ENCODE data around the gene FSCN2. TPM values are rescaled to one million over a fixed set of nuclear protein-coding genes. Genes with fewer than 3 reads are reported as not detected.
A peak's percentile ranks its signal among the peaks of the same experiment; 100 is the strongest.

The FSCN2 gene
- polyA plus RNA-seq, 1 of the 3 experiments (the other 2 are of a cell fraction) = 2.1 TPM

- WGBS (ENCODE audit: low lambda C conversion rate) = 59% methylated on average over 8 of the region's 8 CpGs
- TF ChIP-seq USF1 (IDR thresholded peaks at IDR 0.05; ENCODE audit: borderline replicate concordance, low read depth) (peak; percentile 92), MXI1 (IDR thresholded peaks at IDR 0.05; ENCODE audit: low read depth, low read length) (peak; percentile 85; the same call in 1 of the 2 replicates), GABPA (IDR thresholded peaks at IDR 0.05; ENCODE audit: low read depth) (no peak), FOXJ3 (CRISPR knock-in tag; IDR thresholded peaks at IDR 0.05) (0 out of 2 replicates have a peak, but pooled peaks have one; percentile 31)
- Histone ChIP-seq H3K9me3 (no peaks in the 10 kb centered on the region), H3K9ac (no peak overlapping the region), H2AFZ (ENCODE audit: low read depth) (no peak overlapping the region), H3K4me2 (no peak overlapping the region), H4K20me1 (ENCODE audit: insufficient read depth) (no peaks in the 10 kb centered on the region), H3K4me1 (ENCODE audit: control insufficient read depth in 1 of 2, insufficient read depth in 2 of 2, low read depth in 1 of 2, low read length in 1 of 2) (peaks cover 0 to 10% of the 10 kb centered on the region in 2 experiments; a peak in 1 of 4 replicates), H3K4me3 (ENCODE audit: low read depth in 2 of 2, low read length in 1 of 2) (no peak overlapping the region), H3F3A (replicated peaks; ENCODE audit: insufficient read depth) (peaks cover 3% of the 10 kb centered on the region), H3K79me2 (ENCODE audit: insufficient read depth) (no peaks in the 10 kb centered on the region), H3K27me3 (ENCODE audit: insufficient read depth) (no peaks in the 10 kb centered on the region), H3K9me2 (no peaks in the 10 kb centered on the region), H3K36me3 (replicated peaks in 1 of 2; ENCODE audit: control insufficient read depth in 1 of 2, insufficient read depth in 2 of 2, low read length in 1 of 2) (no peaks in the 10 kb centered on the region), H3K27ac (ENCODE audit: low read depth in 2 of 2, low read length in 1 of 2) (peak overlapping the region in 1 of 2 experiments; percentile 29; a peak in 1 of 4 replicates)
- ChIA-PET POLR2A (interaction anchor here (0.6 to 1.1 kb wide), 2 partner anchors 16 to 18 kb away, joined by 3 read pairs; partner anchors contain the start of gene ACTG1), CTCF (interaction anchor here (0.7 to 2.3 kb wide), 4 partner anchors 10 to 65 kb away, joined by 3 to 19 read pairs (median 4); no protein-coding TSS in a partner anchor)
- peak; percentile 86 for DNase-seq
Measured at GRCh38 chr17:81494626-81495377, 33.4 kb upstream of the FSCN2 start.

GRCh38 chr17:81498953-81499600, 29.1 kb upstream of the FSCN2 start:
- Histone ChIP-seq H4K20me1 (ENCODE audit: insufficient read depth) (no peaks in the 10 kb centered on the region), H2AFZ (ENCODE audit: low read depth) (no peak overlapping the region), H3F3A (replicated peaks; ENCODE audit: insufficient read depth) (peaks cover 3% of the 10 kb centered on the region), H3K4me3 (ENCODE audit: low read depth in 2 of 2, low read length in 1 of 2) (no peak overlapping the region), H3K36me3 (replicated peaks in 1 of 2; ENCODE audit: control insufficient read depth in 1 of 2, insufficient read depth in 2 of 2, low read length in 1 of 2) (no peaks in the 10 kb centered on the region), H3K27ac (ENCODE audit: low read depth in 2 of 2, low read length in 1 of 2) (no peak overlapping the region), H3K27me3 (ENCODE audit: insufficient read depth) (no peaks in the 10 kb centered on the region), H3K9me3 (no peaks in the 10 kb centered on the region), H3K79me2 (ENCODE audit: insufficient read depth) (no peaks in the 10 kb centered on the region), H3K4me1 (ENCODE audit: control insufficient read depth in 1 of 2, insufficient read depth in 2 of 2, low read depth in 1 of 2, low read length in 1 of 2) (peaks cover 0 to 7% of the 10 kb centered on the region in 2 experiments; a peak in 1 of 4 replicates), H3K9me2 (no peaks in the 10 kb centered on the region), H3K9ac (no peak overlapping the region), H3K4me2 (no peak overlapping the region)
- CTCF ChIA-PET = interaction anchor here (1.0 to 1.9 kb wide), 3 partner anchors 10 to 39 kb away, joined by 4 to 5 read pairs (median 4); no protein-coding TSS in a partner anchor
- WGBS (ENCODE audit: low lambda C conversion rate) = 93% methylated on average over 52 of the region's 64 CpGs
- TF ChIP-seq YY1 (IDR thresholded peaks at IDR 0.05; ENCODE audit: low read depth) = no peak
- TF ChIP-seq TEAD4 (IDR thresholded peaks at IDR 0.05; ENCODE audit: borderline replicate concordance, insufficient read depth) = no peak
- TF ChIP-seq RCOR1 (IDR thresholded peaks at IDR 0.05; ENCODE audit: low read length) = no peak
- TF ChIP-seq ELF1 (IDR thresholded peaks at IDR 0.05) = no peak
- TF ChIP-seq CHD2 (IDR thresholded peaks at IDR 0.05; ENCODE audit: low read length, partially characterized antibody) = no peak
- no peak for TF ChIP-seq USF2 (IDR thresholded peaks at IDR 0.05; ENCODE audit: borderline replicate concordance, low read depth, low read length)
- TF ChIP-seq MXI1 (IDR thresholded peaks at IDR 0.05; ENCODE audit: low read depth, low read length) = no peak
- no peak for TF ChIP-seq GABPA (IDR thresholded peaks at IDR 0.05; ENCODE audit: low read depth)
- no peak for TF ChIP-seq PBX3 (IDR thresholded peaks at IDR 0.05)
- POLR2A ChIA-PET = interaction anchor here (0.6 to 2.6 kb wide), 3 partner anchors 10 to 103 kb away, joined by 3 to 11 read pairs (median 4); partner anchors contain the start of gene ACTG1
- no peak for DNase-seq

All from SK-N-SH (cell line).